Stimulated activated CD8-positive, alpha-beta memory T cell treated with anti-CD3 and anti-CD28 coated beads, Interleukin-12 subunit alpha, Interleukin-12 subunit beta, amount 100 ng/mL, for 1 hour (primary cell): Measurements from ENCODE around the gene SF3A2.

ENCODE experiments used
- DNase-seq: peaks from one replicate; pipeline ENCODE4 v3.0.0-alpha.2; 2020; ENCODE audit warnings: low read depth

Gene SF3A2

DNA sequence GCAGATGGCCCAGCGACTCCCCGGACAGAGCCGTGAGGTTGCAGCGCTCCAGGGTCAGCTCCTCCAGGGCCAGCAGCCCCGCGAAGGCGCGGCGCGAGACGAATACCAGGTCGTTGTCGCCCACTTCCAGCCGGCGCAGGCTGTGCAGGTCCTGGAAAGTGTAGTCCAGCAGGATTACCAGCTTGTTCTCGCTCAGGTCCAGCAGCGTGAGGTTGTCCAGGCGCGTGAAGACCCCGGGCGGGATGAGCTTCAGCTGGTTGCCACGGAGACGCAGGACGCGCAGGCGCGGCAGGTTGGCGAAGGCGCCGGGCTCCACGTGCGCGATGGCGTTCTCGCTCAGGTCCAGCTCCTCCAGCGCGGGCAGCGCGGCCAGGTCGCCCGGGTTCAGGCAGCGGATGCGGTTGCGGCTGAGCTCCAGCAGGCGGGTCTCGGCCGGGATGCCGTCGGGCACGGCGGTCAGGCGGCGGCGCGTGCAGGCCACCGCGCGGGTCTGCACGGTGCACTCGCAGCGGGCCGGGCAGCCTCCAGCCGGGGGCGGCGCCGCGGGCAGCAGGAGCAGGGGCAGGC lies 54.6 kb downstream of the SF3A2 start:
- no peak for DNase-seq

DNA sequence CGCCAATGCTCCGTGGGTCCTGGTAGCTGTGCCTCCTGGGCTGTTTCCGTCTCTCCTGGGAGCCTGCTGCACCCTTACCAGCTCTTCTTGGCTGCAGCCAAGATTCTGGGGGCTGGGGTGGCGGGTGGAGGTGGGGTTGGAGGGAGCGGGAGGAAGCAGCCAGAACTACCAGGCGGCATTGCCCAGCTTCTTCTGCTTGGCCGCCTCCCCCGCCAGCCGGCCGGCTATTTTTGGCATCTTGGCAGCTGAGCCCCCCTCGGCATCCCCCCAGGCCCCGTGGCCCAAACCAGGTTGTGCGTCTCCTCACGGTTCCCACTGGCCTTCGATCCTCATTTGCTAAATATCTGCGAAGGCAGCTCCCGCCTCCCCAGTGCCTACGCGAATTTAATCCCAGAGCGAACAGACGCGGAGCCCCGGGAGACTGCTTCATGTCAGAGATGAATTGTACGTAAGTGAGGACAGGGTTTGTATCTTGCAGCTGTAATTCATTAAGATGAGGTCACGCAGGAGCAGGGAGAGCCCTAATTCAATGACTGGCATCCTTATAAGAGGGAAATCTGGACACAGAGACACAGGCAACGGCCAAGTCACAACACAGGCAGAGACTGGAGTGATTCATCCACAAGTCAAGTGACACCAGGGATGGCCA lies 58.2 kb downstream of the SF3A2 start:
- DNase-seq = no peak

DNA sequence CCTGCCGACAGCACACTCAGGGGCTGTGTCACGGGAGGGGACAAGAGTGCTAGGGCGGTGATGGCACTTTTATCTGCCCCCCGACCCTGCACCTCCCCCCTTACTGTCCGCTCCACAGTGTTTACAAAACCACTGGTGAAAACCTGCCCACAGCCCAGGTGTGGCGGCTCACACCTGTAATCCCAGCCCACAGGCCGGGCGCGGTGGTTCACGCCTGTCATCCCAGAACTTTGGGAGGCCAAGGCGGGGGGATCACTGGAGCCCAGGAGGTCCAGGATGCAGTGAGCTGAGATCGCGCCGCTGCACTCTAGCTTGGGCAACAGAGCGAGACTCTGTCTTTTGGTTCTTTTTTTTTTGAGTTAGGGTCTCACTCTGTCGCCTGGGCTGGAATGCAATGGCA lies 59.5 kb downstream of the SF3A2 start:
- DNase-seq = no peak
